Urothelium cell line (cell line): ENCODE results near the gene PCBP4.

ENCODE experiments used
- DNase-seq: peaks from one replicate; pipeline ENCODE4 v3.0.0; 2011; ENCODE audit warnings: low spot score, mixed read lengths
- FAIRE-seq: peaks from 2 replicates; lab custom pipeline; 2011; peaks lifted over from hg19 to GRCh38; lab: Jason Lieb, UNC

The PCBP4 gene

DNA sequence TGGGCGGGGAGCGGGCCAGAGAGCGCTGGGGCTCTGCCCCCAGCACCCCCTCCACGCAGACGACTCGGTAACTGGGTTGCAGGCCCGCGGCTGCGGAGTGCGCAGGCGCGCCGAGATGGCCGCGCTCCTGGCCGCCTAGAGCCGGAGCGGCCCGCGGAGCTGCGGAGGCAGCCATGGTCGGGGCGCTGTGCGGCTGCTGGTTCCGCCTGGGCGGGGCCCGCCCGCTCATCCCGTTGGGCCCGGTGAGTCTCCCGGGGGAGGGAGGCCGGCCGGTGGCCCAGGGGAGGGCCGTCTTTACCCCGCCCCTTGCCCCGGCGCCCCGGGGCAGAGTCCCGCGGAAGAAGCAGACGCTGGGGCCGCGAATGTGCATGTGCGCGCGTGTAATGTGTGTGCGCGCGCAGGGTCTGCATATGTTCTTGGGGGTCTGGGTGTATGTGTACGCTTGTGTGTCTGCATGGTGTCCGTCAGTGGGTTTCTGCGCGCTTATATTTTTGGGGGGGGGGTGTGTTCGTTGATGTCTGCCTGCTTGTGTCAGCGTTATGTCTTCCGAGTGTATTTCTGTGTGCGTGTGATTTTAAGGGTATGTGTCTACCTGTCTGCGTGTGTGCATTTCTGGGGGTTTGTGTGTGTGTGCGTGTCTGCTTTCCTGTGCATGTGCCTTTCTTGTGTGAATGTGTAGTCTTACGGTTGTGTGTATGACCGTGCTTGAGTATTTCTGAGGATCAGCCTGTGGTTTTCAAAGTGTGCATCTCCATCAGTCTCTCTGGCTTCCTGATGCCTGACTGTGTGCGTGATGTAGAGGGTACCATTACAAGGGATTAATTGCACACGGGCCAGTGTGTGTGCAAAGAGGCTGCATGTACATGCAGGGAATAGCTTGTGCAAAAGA is 8.0 kb upstream of the PCBP4 start, which contains the start of gene ABHD14A:
Gene ABHD14A, plus strand, starts transcription at position 102 of the 889 bp plus-strand sequence. Its CDS starts 72 bp downstream, at position 174.
- DNase-seq (peak; percentile 88), FAIRE-seq (peak; percentile 42)

DNA sequence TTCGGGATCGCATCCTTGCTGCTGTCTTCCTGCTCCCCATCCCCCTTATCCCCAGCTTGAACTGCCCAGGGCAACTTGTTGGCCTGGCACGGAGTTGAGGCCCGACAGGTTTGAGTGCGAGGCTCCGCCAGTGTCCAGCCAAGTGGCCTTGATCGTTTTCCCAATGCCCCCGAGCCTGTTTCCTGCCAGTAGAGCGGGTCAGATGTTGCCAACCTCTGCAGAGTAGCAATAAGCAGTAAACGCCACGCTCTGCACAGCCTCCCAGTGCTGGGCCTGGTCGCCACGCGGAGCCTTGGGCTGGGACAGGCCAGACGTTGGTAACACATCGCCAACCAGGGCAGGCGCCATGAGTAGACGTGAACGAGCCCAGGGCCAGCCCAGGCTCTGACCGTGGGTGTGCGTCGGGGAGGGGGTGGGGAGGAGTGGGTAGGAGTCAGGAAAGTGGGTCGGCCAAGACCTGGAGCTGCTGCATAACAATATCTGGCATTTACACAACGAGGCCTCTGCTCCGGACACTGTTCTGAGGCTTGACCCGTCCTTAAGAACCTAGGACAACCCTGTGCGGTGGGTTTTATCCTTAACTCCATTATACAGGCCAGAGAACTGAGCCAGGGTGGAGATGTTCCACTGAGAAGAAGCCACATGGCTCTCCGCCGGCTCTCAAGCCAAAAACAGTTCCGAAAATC is 7.2 kb upstream of the PCBP4 start:
- DNase-seq (no peak), FAIRE-seq (no peak)

DNA sequence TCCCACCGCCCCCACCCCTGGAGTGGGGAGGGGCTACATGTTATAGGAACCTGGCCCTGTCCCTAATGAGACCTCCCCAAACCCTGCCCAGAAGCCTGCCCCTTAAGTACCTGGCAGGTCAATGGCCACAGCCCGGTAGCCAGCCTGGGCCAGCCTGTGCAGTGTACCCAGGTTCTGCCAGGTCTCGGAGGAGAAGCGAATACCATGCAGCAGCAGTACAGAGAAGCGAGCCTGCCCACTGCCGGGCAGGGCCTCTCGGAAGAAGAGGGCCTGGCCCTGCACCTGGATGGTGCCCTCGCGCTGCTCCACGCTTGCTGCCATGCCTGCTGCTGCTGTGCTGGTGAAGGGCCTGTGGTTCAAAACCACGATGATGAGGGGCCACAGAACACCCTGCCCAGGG is 4.1 kb upstream of the PCBP4 start:
- FAIRE-seq (no peak), DNase-seq (no peak)

DNA sequence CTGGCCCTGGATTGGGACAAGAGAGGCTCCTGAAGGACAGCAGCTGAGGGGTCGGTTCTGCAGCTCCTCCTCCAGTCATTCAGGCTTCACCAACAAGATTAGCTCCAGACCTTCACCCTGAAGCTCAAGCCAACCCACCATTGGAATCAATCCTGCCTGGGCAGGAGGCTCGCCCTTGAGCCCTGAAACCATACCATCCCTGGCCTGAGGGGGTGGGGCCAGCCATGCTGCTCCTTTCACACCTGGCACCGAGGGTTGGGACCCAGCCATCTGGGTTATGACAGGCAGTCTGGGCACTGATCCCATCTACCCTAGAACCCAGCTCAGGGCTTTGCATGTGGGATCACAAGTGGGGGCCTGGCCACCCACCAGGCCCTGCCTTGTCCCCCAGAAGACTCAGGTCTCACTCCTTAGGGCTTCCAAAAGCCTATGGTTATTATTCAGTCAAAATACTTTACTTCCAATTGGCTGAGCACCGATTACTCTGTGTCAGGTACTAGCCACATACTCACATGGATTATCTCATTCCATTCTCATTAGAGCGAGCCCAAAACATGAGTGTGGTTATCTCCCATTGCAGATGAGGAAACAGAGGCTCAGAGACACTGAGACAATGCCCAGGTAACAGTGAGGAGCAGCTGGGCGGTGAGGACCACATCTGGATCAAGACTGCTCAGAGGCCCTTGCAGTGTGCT is 3.5 kb upstream of the PCBP4 start:
- FAIRE-seq (no peak), DNase-seq (no peak)

DNA sequence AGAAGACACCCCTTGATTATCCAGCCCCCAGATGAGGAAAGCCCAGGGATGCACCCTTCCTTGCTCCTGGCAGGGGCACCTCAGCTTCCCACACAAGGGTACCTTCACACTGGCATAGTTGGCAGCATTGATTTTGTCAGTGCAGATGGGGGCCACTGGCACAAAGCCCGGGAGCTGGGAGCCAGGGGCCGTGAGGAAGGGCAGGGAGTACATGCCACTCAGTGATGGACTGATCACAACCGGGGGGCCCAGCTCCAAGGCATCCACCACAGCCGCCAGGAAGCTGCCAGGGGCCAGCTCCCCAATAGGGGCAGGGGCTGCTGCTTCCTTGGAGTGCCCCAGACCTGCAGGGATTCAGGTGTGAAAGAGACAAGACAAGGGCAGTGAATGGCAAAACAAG is 2.6 kb upstream of the PCBP4 start:
- FAIRE-seq: no peak

DNA sequence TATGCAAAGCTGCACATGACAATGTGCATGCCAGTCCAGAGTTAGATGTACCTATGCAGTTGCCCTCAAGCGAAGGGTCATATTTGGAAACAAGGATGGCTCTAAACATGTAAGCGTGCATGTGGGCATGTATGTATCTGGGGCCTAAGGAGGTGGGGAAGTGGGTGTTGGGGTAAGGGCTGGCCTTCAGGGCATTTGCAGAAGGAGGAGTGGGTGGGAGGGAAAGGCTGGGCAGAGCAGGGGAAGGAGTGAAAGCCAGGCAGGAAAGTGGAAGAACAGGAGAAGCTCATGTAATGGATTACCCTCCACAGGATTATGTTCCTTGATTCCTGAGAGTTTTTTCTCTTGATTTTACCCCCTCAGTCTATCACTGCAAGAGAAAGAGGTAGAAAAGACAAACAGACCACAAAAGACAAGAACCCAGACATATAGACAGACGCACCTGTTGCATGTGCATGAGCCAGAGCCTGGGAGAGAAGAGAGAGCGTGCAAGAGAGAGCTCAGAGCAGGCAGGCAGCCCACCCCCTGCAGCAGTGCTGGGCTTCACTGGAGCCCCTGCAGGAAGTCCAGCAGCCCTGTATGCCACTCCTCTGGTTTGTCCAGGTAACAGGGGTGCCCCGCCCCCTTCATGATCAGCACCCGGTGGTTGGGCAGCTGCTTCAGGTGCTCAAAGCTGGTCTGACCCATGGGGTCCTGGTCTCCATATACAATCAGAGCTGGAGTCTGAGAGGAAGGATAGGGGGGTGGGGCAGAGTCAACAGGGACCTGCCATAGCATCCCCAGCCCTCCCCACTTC is 1.8 kb upstream of the PCBP4 start:
- DNase-seq (no peak), FAIRE-seq (peak; percentile 42)

More for the DNA sequence above, 2.6 kb upstream of the PCBP4 start:
- DNase-seq: no peak

DNA sequence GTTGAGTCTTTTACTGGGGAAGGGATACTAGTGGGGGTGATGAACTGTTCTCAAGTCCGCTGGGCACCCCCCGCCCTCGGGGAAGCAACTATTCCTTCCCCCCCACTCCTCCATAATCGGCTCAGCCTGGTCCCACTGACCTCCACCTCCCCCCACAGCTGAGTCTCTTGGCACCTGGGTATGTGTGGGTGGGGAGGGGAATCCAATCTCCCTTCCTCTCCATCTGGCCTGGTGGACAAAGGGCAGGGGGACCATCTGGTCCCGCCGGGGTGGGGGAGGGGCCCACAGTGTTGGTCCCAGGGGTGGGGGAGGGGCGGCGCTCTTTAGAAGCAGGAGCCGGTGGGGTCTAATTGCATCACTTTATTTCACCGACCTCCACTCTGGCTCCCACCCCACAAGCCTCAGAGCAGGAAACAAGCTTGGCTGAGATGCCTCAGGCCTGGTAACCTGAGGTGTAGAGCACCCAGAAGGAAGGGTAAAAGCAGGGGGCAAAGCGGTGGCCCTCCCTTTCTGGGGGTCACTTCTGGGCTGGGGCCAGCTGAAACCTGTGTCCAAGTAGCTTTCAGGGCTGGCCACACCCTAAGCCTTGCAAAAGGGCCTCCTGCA is 1.0 kb upstream of the PCBP4 start:
- DNase-seq (no peak), FAIRE-seq (no peak)

DNA sequence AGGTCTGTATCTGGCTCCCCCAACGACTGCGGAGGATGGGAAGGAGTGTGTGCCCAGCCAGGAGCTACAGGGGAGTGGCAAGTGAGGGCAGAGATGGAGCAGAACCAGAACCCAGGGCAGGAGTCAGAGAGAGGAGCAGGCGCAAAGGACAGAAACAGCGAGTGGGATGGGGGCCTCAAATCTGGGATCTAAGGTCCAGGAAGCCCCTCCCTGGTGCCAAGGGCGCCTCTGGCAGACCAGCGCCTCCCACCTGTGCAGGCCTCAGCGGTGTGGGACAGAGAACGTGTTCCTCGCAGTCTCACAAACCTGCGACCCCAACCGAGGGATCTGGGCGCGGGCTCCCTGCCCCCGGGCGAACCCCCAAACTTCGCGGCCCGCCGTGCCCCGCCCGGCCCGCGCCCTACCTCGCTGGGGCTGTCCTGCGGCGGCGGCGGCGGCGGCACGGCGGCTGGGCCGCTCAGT is 301 bp downstream of the PCBP4 start:
- DNase-seq (no peak), FAIRE-seq (peak; percentile 66)

DNA sequence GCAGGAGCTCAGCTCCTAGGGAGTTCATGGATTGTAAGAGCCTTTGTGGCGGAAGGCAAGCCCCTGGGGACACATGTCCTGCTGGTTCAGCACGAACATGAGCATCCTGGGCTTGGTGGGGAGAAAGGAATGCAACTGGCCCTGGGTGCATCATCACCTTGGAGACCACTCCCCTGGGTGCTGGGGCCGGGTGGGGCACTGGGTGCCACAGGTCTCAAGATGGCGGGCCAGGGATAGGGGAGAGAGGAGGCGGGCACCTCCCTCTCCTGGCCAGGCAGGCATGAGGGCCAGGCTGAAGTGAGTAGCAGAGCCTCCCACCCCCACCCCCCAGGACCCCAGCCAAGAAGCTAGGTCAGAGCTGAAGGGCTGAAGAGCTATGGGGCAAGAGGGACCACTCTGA is 768 bp downstream of the PCBP4 start:
- FAIRE-seq (peak; percentile 37), DNase-seq (no peak)

DNA sequence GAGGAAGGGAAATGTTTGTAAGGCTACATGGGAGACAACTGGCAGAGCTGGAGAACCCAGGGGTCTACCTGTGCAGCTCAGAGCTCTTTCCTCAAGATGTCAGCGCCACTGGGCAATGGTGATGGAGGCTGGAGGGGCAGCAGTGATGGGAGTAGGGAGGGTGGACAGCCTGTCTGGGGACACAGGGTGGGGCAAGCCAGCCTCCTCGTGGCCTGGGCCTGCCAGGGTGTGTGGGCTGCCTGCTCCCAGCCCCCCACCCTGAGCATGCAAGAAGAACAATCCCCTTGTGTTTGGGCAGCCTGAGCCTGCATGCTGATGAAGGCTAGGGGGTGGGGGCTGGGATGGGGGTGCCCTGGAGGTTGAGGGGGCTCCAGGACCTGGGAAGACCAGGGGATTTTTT is 1.2 kb downstream of the PCBP4 start:
- FAIRE-seq (no peak), DNase-seq (no peak)

DNA sequence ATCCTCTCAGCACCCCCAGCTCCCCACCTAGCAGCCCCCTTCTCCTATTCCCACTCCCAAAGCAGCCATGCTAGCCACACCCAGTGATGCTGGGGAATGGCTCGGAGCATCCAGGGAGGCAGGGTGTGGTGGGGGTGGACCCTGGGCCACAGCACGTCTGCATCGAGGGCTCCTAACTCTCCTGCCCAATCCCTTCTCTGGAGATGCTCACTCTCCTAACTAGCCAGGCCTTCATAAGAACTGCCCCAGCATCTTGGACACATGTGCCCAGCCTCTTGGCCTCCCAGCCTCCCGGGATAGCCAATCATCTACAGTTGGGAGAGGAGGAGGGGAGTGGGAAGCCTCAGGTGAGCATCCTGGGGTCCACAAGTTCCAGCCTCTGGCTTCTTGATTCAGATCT is 2.7 kb downstream of the PCBP4 start:
- FAIRE-seq (no peak), DNase-seq (no peak)

DNA sequence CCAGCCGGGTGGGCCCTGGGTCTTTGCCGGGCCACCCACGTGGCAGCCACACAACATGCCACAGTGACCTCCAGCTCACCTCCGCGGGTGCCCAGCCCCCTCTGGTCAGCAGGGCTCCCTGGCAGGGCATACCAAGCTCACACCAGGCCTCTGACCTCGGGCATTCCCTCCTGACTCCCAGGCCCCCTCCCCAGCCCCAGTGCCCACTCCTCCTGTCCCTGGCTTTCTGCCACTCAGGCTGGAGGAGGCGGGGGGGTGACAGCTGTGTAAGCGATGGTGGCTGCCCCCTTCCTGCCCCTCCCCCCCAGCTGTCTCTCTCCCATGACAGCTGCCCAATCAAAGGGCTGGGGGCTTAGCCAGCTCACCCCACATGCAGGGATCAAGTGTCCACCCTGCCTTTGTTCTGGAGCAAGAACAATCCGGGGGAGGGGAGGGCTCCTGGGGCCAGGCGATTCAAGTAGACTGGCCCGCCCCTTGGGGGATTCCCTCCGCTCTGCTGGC is 3.3 kb downstream of the PCBP4 start:
- no peak for DNase-seq
- no peak for FAIRE-seq

DNA sequence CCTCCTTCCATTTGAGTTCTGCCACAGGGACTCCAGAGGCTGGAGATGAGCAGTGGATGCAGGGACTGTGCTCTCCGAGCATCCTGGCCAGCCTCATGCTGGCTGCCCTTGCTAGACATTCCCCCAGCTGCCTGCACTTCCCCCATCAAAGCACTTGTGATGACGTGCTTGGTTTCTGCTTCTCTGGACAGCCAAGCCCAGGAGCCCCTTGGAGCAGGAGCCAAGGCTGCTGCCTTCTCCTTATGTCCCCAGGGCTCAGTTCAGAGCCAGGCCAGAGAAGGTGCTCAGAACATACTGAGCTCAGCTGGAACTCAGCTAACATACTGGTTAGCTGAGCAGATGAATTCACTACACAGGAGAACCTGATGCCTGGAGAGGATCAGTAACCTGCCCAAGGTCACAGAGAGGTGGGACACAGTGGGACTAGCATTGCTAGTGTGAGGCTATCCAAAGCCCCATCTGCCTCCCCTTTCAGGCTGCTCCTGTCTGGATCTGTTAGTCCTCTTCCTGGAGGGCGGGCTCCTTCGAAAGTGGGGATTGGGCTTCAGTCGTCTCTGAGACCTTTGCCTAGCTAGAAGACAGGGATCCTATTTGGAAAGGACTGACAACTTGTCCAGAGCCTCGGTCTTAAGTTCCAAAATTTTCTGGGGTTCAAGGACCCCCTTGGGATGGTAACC is 4.3 kb downstream of the PCBP4 start:
- no peak for FAIRE-seq

DNA sequence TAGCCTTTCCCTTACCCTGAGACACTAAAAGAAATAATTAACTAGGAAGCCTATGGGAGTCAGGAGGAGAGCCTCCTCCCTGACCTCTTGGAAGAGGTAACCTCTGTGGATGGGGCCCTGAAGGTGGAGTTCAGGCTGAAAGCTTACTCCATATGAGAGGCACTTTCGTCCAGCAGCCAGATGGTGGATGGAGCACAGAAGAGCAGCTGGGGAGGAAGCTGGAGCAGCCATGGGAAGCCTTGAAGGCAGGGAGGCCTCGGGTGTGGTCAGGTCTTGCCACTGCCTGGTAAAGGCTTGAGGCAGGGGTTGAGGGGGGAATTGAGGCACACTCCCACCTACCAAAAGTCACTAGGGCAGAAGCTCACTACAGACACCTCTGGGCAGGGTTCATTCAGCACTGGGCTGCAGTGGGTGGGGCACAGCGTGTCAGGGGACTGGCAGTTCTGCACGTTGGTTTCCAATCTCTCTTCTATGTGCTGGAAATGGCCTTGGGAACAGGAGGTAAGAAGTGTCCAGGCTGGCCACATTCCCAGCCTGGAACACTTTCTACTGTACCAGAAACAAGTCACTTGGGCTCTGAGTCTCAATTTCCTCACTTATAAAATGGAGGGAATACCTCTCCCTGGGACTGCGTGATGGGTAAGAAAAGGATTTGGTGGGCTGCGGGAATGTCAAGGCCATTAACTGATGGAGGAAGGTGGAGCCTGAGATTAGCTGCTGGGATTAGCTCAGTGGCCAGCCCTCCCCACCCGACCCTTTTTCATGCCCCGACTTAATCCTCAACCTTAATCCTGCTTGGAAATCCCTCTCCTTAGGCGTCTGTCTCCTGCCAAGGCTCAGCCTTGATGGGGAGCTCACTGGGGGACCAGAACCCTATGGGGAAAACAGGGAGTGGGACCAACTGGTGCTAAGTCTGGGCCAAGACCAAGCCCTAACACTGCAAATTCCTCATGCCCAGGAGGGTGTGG is 5.4 kb downstream of the PCBP4 start:
- DNase-seq (no peak), FAIRE-seq (no peak)

More for the DNA sequence above, 4.3 kb downstream of the PCBP4 start:
- DNase-seq: no peak

DNA sequence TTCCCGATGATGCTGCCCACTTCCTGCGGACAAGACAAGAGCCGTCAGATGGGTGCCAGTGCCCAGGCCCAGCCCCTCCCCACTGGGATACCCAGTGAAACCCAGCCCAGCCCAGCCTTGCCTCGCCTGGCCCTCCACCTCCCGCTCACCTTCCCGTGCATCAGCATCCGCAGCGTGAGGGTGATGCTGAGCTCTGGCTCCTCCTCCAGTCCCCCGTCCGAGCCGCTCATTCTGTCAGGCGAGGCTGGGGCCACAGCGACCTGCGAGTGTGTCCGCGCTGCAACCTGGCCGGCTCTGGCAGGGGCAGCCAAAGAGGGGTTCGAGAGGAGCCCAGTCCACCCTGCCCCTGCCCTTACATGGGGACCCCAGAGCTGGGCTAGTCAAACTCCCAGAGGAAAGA is 6.2 kb downstream of the PCBP4 start:
- FAIRE-seq: no peak

DNA sequence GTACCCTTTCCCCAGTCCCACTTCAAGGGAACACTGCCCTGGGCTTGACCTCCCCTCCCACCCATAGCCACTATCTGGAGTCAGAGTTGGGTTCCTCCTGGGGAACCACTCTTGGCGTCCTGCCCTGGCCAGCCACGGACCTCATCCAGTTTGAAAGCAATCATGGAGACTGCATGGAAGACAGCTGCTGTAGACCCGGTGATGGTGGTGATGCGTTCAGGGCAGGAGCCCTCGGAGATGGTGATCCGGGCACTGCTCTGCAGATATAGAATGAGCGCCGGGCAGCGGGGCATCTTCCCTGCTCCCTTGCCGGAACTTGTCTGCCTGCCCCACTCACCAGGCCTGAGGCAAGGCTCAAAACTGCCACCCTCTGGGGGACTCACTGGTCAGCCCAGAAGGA is 6.9 kb downstream of the PCBP4 start:
- DNase-seq (no peak), FAIRE-seq (no peak)

More for the DNA sequence above, 6.2 kb downstream of the PCBP4 start:
- DNase-seq: no peak

DNA sequence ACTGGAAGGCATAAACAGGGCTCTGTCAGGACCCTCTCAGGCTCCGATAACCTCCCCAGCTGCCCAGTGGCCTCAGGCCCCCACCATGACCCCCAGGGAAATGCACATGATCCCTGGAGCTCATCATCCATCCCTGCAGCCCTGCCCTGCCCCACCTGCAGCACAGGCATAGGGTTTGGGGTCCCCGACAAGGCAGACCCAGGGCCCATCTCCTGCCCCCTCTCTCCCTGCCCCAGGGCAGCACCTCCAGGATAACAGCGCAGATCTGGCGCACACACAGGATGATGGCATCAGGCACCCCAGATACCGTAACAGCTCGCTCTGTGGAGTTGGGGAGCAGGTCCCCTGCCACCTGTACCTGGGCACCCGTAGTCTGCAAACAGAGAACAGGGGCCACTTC is 7.6 kb downstream of the PCBP4 start:
- FAIRE-seq: no peak

More for the DNA sequence above, 7.6 kb downstream of the PCBP4 start:
- DNase-seq: no peak
